Limb (tissue), 2 donors: Measurements from ENCODE around the gene GALNT16.
"Not testable (repeated sequence)": the region's sequence is repeated elsewhere in the genome, so short reads cannot be mapped to it uniquely, and the experiment has no call there.

Experiments used
- DNase-seq, 2 donors: peaks; one replicate each; pipeline ENCODE4 v3.0.0-alpha.2; 2016; ENCODE audit errors: extremely low spot score in 2 of 2

The GALNT16 gene

GRCh38 chr14:69260190-69260860, 367 bp downstream of the GALNT16 start:
- DNase-seq, result peak; percentile 15 to 76

DNA sequence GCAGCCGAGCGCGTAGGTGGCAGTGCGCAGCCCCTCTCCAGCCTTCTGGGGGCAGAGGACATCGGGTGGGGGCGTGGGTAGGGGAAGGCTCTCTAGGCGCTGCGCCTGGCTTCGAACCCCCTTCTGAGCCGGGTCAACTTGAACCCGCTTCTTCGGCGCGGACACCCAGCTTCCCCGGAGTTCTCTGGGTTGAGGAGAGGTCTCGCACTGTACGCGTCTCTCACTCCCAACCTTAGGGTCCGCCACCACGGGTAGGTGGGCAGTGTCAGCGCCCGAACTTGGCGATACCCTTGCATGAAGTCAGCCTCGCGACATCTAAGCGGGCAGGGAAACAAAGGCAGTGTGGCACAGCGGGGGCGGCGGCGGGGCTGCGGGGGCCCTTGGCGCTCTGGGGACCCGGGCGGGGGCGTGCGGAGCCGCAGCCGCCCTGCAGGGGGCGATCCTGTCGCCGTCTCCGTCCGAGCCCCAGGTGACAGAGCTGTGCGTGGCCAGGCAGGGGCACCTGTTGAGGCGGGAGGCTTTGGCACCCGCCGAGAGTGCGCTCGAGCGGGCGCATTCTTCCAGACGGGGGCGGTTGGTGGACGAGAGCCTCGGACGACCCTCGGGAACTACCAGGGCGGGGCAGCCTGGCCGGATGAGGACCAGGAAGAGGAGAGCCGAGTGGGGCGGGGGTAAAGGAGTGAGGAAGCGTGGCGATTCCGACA, 1.1 kb downstream of the GALNT16 start:
- peak; percentile 21 to 74 for DNase-seq

- DNase-seq, result no peak
Measured at GRCh38 chr14:69261761-69262331, 1.9 kb downstream of the GALNT16 start.

DNA sequence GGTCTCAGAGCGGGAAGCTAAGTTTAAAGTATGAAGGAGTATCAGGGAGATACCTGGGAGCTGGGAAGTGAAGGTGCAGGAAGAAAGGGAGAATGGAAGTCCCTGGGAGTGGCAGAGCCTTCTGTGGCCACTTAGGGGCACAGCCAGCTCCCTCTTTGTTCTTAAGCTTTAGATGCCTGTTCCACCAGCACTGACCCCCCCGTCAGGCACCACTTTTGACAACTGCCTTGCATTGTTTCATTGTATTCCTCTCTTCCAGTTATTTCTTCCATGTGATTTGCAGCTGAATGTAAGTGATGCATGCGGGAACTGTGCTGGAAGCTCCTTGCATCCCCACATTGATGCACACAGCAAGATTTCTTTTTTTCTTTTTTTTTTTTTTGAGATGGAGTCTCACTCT, 2.6 kb downstream of the GALNT16 start:
- no peak for DNase-seq

DNA sequence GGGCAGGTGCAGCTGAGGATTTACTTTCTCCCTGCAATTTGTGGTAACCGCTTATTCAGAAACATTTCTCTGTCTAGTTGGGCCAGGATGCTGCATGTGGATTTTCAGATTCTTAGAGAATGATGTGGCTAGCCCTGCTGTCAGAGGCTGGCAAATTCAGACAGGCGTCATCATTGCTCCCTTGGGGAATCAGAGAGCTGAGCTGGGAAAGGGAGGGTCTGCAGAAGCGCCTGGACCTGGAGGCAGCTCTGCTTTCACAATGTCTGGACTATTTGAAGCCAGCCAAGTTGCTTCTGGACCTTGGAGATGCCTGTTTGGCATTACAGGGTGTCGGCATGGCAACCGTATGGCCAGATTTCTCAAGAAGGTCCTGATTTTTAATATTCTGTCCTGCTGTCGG, 3.4 kb downstream of the GALNT16 start:
- DNase-seq, result no peak

- DNase-seq, result no peak
Measured at GRCh38 chr14:69263771-69264170, 3.8 kb downstream of the GALNT16 start.

DNA sequence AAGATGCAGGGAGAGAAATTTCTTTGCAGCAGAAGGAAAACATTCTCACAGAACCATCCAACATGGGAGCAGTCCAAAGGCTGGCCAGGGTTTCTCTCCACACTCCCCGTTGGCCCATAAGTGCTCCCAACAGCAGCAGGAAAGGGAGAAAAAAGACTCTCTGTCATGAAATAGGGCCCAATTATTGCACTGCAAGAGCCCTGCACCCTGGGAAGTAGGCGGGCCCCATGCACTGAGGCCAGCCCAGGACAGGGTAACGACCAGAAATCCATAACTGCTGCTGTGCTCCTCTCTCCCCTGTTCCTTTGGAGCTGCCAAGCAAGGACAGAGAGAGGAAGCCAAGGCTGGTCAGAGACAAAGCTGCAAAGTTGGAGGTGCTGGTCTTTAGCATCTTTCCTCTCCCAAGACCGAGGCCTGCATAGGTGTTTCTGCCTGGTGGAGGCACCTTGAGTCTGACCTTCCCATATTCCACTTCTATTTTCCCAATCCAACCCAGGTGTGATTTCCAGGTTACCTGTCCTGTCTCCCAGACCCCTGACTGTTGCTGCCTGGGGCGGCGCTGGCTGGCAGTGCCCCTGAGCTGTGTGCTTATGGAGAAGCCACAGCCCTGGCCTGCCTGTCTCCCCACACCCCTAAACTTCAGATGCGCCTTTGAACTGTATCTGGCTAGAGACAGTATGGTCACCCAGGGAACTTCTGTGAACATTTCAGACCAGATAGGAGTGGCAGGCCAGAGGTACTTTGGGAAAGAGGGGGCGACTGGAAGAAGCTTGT, 6.8 kb downstream of the GALNT16 start:
- DNase-seq, result no peak

GRCh38 chr14:69267492-69267891, 7.5 kb downstream of the GALNT16 start:
- DNase-seq, result no peak

DNA sequence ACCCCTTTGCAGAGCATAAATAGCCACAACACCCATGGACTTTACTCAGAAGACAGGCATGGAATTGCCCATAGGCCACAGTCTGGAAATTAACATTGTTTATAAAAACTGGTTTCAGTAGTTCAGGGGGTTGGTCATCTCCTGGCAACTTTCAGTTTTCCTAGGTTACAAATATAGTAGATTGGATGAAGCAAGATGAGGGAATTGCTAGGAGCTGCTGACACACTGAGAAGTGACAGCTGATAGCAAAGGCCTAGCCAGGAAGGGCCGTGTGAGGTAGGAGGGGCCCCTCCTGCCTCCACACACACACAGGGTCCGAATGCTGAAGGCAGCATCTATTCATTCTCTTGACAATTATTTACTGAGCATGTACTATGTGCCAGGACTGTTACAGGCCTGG, 8.3 kb downstream of the GALNT16 start:
- DNase-seq, result no peak

- no peak for DNase-seq
Measured at GRCh38 chr14:69268763-69269162, 8.8 kb downstream of the GALNT16 start.

DNA sequence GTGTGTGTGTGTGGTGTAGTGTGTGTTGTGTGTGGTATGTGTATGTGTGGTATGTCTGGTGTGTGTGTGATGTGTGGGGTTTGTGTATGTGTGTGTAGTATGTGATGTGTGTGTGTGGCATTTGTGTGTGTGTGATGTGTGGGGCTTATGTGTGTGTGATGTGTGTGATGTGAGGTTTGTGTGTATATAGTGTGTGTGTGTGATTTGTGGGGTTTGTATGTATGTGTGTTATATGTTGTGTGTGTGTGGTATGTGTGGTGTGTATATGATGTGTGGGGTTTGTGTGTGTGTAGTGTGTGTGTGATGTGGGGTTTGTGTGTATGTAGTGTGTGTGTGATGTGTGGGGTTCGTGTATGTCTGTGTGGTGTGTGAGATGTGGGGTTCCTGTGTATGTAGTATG, 9.4 kb downstream of the GALNT16 start:
- DNase-seq, result no peak

GRCh38 chr14:69270097-69270496, 10.1 kb downstream of the GALNT16 start:
- DNase-seq, result no peak

- no peak for DNase-seq
Measured at GRCh38 chr14:69270795-69271708, 11.1 kb downstream of the GALNT16 start.

- DNase-seq, result no peak
Measured at GRCh38 chr14:69274321-69274720, 14.4 kb downstream of the GALNT16 start.

GRCh38 chr14:69275331-69275730, 15.4 kb downstream of the GALNT16 start:
- DNase-seq, result no peak

DNA sequence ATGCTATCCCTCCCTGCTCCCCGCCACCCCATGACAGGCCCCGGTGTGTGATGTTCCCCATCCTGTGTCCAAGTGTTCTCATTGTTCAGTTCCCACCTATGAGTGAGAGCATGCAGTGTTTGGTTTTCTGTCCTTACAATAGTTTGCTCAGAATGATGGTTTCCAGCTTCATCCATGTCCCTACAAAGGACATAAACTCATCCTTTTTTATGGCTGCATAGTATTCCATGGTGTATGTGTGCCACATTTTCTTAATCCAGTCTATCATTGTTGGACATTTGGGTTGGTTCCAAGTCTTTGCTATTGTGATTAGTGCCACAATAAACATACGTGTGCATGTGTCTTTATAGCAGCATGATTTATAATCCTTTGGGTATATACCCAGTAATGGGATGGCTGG, 17.4 kb downstream of the GALNT16 start:
- DNase-seq, result not testable (repeated sequence)

GRCh38 chr14:69280746-69281291, 20.9 kb downstream of the GALNT16 start:
- DNase-seq, result no peak

GRCh38 chr14:69281450-69282169, 21.7 kb downstream of the GALNT16 start:
- DNase-seq, result no peak

DNA sequence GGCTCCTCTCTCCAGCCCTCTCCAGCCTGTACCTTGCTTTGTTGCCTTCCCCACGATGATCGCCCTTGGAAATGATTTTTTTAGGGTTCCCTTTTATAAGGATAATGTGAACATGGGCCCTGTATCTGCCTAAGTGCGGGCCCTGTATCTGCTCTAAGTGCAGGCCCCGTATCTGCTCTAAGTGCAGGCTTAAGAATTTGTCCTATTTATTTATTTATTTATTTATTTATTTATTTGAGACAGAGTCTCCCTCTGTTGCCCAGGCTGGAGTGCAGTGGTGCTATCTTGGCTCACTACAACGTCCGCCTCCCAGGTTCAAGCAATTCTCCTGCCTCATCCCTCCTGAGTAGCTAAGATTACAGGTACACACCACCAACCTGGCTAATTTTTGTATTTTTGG, 22.5 kb downstream of the GALNT16 start:
- DNase-seq, result no peak

DNA sequence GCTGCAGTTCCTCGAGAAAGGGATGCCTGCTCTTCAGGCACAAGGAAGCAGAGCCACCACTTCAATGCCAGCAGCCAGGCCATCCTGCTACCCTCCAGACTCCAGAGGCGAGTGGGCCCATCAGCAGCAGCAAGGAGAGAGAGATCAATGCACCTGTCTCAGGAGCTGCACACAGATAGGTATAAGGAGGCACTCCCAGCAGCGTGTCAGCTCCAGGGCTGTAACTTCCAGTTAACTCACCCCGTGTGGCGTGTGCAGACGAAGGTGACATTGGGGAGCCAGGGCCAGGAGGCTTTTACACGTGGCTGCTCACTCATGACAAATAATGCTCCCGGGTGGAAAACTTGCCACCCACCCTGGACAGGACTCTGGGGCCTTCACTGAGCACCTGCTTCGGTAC, 24.2 kb downstream of the GALNT16 start:
- no peak for DNase-seq
